HEK293 (cell line): ENCODE results near the gene NELFB.
A peak's percentile ranks its signal among the peaks of the same experiment; 100 is the strongest.

Experiments
- CTCF ChIA-PET: fragments of 350-600 bp; formaldehyde crosslinking; extraction: SDS; loops from one replicate; lab custom pipeline; 2021; ENCODE audit warnings: antibody characterized with exemption; lab: Yijun Ruan, JAX
- POLR2A ChIA-PET: fragments of 300-600 bp; formaldehyde crosslinking; extraction: SDS; loops from one replicate; lab custom pipeline; 2020; ENCODE audit warnings: antibody characterized with exemption, inconsistent platforms; lab: Yijun Ruan, JAX
- H3K27ac ChIP-seq: fragments of 200-500 bp; sonication (Bioruptor generic); 2 replicates; pipeline ENCODE4 v1.5.1; 2014; ENCODE audit warnings: low read depth, low read length, control low read depth, inconsistent platforms; ENCODE audit errors: extremely low read depth
- H3K36me3 ChIP-seq, 2 experiments: fragments of 200-500 bp in 1 of 2; sonication (Bioruptor generic) in 1 of 2; 1 replicate in 1 of 2; 2 replicates in 1 of 2; pipeline ENCODE4 v1.5.1; 2014 to 2017; ENCODE audit warnings: inconsistent platforms in 2 of 2, low read length in 2 of 2; ENCODE audit not compliant: control insufficient read depth in 2 of 2, insufficient read depth in 1 of 2
- H3K4me1 ChIP-seq: fragments of 200-500 bp; sonication (Bioruptor generic); 2 replicates; pipeline ENCODE4 v1.5.1; 2014; ENCODE audit warnings: mild to moderate bottlenecking, low read length, inconsistent platforms; ENCODE audit not compliant: control insufficient read depth, insufficient read depth
- H3K4me3 ChIP-seq: 2 replicates; pipeline ENCODE4 v1.5.1; 2011; ENCODE audit warnings: low read depth, mild to moderate bottlenecking, control low read depth, low read length, moderate library complexity
- H3K9me3 ChIP-seq: fragments of 200-500 bp; sonication (Bioruptor generic); 2 replicates; pipeline ENCODE4 v1.5.1; 2014; ENCODE audit warnings: low read depth, low read length, inconsistent platforms; ENCODE audit not compliant: control insufficient read depth, insufficient read depth
- HOXA7 ChIP-seq: sonication (generic); formaldehyde crosslinking; IDR thresholded peaks from 2 replicates; pipeline ENCODE4 v1.8.1; 2022; ENCODE audit warnings: missing genetic modification reagents, borderline replicate concordance
- MEIS1 ChIP-seq: sonication (generic); formaldehyde crosslinking; IDR thresholded peaks from 2 replicates; pipeline ENCODE4 v1.8.1; 2022; ENCODE audit warnings: missing genetic modification reagents, mild to moderate bottlenecking, borderline replicate concordance
- MYNN ChIP-seq: fragments of 450-650 bp; formaldehyde crosslinking; IDR thresholded peaks from 2 replicates; pipeline ENCODE4 v1.5.1; 2016; ENCODE audit warnings: missing biosample characterization, missing genetic modification characterization, borderline replicate concordance
- ZBTB44 ChIP-seq: fragments of 450-650 bp; IDR thresholded peaks from 2 replicates; pipeline ENCODE4 v1.5.1; 2018; ENCODE audit warnings: missing biosample characterization, mild to moderate bottlenecking, missing genetic modification characterization
- ZBTB49 ChIP-seq: fragments of 450-650 bp; formaldehyde crosslinking; IDR thresholded peaks from 2 replicates; pipeline ENCODE4 v1.5.1; 2016; ENCODE audit warnings: missing biosample characterization, missing genetic modification characterization, low read depth
- ZNF274 ChIP-seq, 2 experiments: fragments of 200-500 bp in 1 of 2; fragments of 450-650 bp in 1 of 2; sonication (Bioruptor generic) in 1 of 2; formaldehyde crosslinking in 1 of 2; IDR thresholded peaks; 2 replicates each; pipeline versions ENCODE4 v1.5.1 to v1.6.1; 2014 to 2016; ENCODE audit warnings: borderline replicate concordance in 1 of 2, inconsistent platforms in 1 of 2, low read length in 1 of 2, missing biosample characterization in 1 of 2, missing genetic modification characterization in 1 of 2
- ZNF37A ChIP-seq: fragments of 450-650 bp; IDR thresholded peaks from 2 replicates; pipeline ENCODE4 v1.5.1; 2018; ENCODE audit warnings: missing biosample characterization, missing genetic modification characterization
- ZNF514 ChIP-seq: fragments of 450-650 bp; formaldehyde crosslinking; IDR thresholded peaks from 2 replicates; pipeline ENCODE4 v1.5.1; 2016; ENCODE audit warnings: missing biosample characterization, missing genetic modification characterization
- ZNF529 ChIP-seq: fragments of 450-650 bp; formaldehyde crosslinking; IDR thresholded peaks from 2 replicates; pipeline ENCODE4 v1.5.1; 2017; ENCODE audit warnings: missing genetic modification characterization, missing biosample characterization; ENCODE audit not compliant: insufficient replicate concordance
- ZNF549 ChIP-seq: fragments of 450-650 bp; IDR thresholded peaks from 2 replicates; pipeline ENCODE4 v1.5.1; 2018; ENCODE audit warnings: missing biosample characterization, missing genetic modification characterization, mild to moderate bottlenecking, inconsistent platforms, moderate library complexity
- ZNF555 ChIP-seq: fragments of 450-650 bp; formaldehyde crosslinking; conservative IDR thresholded peaks from 2 replicates; pipeline ENCODE4 v1.5.1; 2017; ENCODE audit warnings: missing biosample characterization, mild to moderate bottlenecking, missing genetic modification characterization, inconsistent platforms
- ZNF600 ChIP-seq: fragments of 450-650 bp; formaldehyde crosslinking; IDR thresholded peaks from 2 replicates; pipeline ENCODE4 v1.5.1; 2016; ENCODE audit warnings: missing biosample characterization, missing genetic modification characterization
- ZNF677 ChIP-seq: fragments of 450-650 bp; IDR thresholded peaks from 2 replicates; pipeline ENCODE4 v1.5.0; 2018; ENCODE audit warnings: missing biosample characterization, mild to moderate bottlenecking, missing genetic modification characterization, moderate library complexity
- ZNF76 ChIP-seq: fragments of 450-650 bp; formaldehyde crosslinking; IDR thresholded peaks from 2 replicates; pipeline ENCODE4; 2016; ENCODE audit warnings: low read depth, missing biosample characterization, missing genetic modification characterization, borderline replicate concordance
- ZNF843 ChIP-seq: fragments of 450-650 bp; formaldehyde crosslinking; IDR thresholded peaks from 2 replicates; pipeline ENCODE4 v1.5.1; 2016; ENCODE audit warnings: missing biosample characterization, missing genetic modification characterization
- TF ChIP-seq, protein P1 (sequence below): IDR thresholded peaks from 2 replicates; pipeline ENCODE4 v1.6.1; 2011; ENCODE audit warnings: mild to moderate bottlenecking, low read depth, low read length, borderline replicate concordance

NELFB gene

DNA sequence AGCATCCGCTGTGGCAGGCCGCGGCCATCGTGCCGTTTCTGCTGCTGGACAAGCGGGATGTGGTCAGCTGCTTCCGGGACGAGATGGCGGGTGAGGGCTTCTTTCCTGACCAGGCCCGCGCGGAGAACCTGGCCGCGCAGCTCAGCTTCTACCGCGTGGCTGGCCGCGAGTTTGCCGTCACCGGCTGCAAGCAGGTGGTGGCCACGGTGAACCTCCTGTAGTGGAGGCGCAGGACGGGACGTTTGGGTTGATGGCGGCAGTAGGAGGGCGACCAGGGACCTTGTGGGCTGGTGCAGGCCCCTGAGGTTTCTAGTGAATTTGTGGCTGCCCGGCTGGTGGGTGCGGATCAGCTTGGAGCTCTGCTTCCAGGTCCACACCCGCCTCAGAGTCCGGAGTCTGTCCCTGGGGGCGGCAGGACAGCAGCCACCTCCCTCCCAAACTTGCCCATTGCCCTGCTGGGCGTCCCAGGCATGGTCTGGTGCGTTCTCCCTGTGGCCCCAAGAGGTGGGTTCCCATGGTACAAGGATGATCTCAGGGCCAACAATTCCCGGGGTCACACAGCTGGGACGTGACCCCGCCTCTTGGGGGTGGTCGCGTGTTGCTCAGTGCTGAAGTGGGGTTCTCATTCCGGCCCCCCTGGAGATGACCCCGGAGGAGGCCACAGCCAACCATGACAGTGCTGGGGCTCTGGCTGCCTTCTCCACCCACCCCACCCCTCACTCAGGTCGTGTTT is 24.8 kb downstream of the NELFB start:
- Histone ChIP-seq H3K4me3 (no peak overlapping the region), H3K9me3 (no peaks in the 10 kb centered on the region), H3K4me1 (0 out of 2 replicates have a peak, but pooled peaks cover 4% of the 10 kb centered on the region), H3K27ac (no peak overlapping the region), H3K36me3 (peaks cover 0 to 7% of the 10 kb centered on the region in 2 experiments; a peak in 1 of 3 replicates)
- TF ChIP-seq ZBTB49 (tag by site-specific recombination) (no peak), ZNF600 (tag by site-specific recombination) (0 out of 2 replicates have a peak, but pooled peaks have one; percentile 51)
- CTCF ChIA-PET, result interaction anchor here (0.6 to 1.4 kb wide), 2 partner anchors 43 to 50 kb away, joined by 3 to 5 read pairs; no protein-coding TSS in a partner anchor
- POLR2A ChIA-PET, result interaction anchor here (0.7 kb wide), 2 partner anchors 13 to 15 kb away, joined by 3 read pairs; no protein-coding TSS in a partner anchor

GRCh38 chr9:137280474-137281344 is 25.6 kb downstream of the NELFB start:
- Histone ChIP-seq H3K27ac (no peak overlapping the region), H3K4me1 (0 out of 2 replicates have a peak, but pooled peaks cover 4% of the 10 kb centered on the region), H3K9me3 (no peaks in the 10 kb centered on the region), H3K36me3 (peaks cover 0 to 7% of the 10 kb centered on the region in 2 experiments; a peak in 1 of 3 replicates), H3K4me3 (no peak overlapping the region)
- no peak for TF ChIP-seq ZNF274 (IDR thresholded peaks at IDR 0.05; ENCODE audit: low read length)
- TF ChIP-seq ZNF274 (tag by site-specific recombination; IDR thresholded peaks at IDR 0.05; ENCODE audit: borderline replicate concordance), result no peak
- TF ChIP-seq HOXA7, result no peak
- no peak for TF ChIP-seq ZNF555 (tag by site-specific recombination)
- no peak for TF ChIP-seq ZBTB44 (tag by site-specific recombination)
- no peak for TF ChIP-seq ZNF529
- TF ChIP-seq, protein P1, sequence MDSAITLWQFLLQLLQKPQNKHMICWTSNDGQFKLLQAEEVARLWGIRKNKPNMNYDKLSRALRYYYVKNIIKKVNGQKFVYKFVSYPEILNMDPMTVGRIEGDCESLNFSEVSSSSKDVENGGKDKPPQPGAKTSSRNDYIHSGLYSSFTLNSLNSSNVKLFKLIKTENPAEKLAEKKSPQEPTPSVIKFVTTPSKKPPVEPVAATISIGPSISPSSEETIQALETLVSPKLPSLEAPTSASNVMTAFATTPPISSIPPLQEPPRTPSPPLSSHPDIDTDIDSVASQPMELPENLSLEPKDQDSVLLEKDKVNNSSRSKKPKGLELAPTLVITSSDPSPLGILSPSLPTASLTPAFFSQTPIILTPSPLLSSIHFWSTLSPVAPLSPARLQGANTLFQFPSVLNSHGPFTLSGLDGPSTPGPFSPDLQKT, result no peak
- no peak for TF ChIP-seq ZNF549 (tag by site-specific recombination)
- no peak for TF ChIP-seq ZNF37A (tag by site-specific recombination)
- no peak for TF ChIP-seq ZNF677 (tag by site-specific recombination)
- TF ChIP-seq ZNF843, result no peak
- no peak for TF ChIP-seq ZNF76 (tag by site-specific recombination)
- TF ChIP-seq ZNF514 (tag by site-specific recombination), result no peak
- no peak for TF ChIP-seq MYNN (tag by site-specific recombination)
- TF ChIP-seq MEIS1, result no peak
- CTCF ChIA-PET, result interaction anchor here (0.6 to 1.4 kb wide), 2 partner anchors 44 to 51 kb away, joined by 3 to 5 read pairs; no protein-coding TSS in a partner anchor
- POLR2A ChIA-PET, result no interaction called here
